Measurements from ENCODE around the gene XRRA1. TPM values are rescaled to one million over a fixed set of nuclear protein-coding genes. Genes with fewer than 3 reads are reported as not detected.

The XRRA1 gene
- total RNA-seq, 1 experiment from 2014 or later, result 11.9 TPM

DNA sequence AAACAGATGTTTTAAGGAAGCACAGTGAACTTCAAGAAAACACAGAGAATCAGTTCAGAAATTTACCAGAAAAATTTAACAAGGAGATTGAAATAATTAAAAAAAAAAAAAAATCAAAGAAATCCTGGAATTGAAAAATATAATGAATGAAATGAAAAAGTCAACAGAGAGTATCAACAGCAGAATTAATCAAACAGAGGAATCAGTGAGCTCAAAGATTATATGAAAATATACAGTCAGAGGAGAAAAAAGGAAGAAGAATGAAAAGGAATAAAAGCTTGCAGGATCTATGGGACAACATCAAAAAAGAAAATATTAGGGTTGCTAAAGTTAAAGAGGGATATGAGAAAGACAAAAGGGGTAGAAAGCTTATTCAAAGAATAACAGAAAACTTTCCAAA, 82.3 kb downstream of the XRRA1 start:
- TF ChIP-seq CTCF (IDR thresholded peaks at IDR 0.05; ENCODE audit: insufficient read depth in 1 of 2, low read depth in 1 of 2, low read length in 1 of 2, severe bottlenecking in 1 of 2, unreplicated experiment in 1 of 2), result no peak
- ChIA-PET CTCF (interaction anchor here (0.8 kb wide), 1 partner anchor 164 kb away, joined by 3 read pairs; no protein-coding TSS in a partner anchor), POLR2A (no interaction called here)
- Mint-ChIP-seq H3K4me3 (ENCODE audit: unreplicated experiment) (no peak overlapping the region), H3K9me3 (ENCODE audit: unreplicated experiment) (peaks cover 64% of the 10 kb centered on the region), H3K27me3 (ENCODE audit: insufficient read depth, unreplicated experiment) (no peaks in the 10 kb centered on the region), H3K4me1 (ENCODE audit: low read depth, unreplicated experiment) (no peaks in the 10 kb centered on the region), H3K27ac (ENCODE audit: unreplicated experiment) (no peak overlapping the region), H3K36me3 (ENCODE audit: insufficient read depth, unreplicated experiment) (peaks cover 62% of the 10 kb centered on the region)
- intact Hi-C loops (cut with micrococcal nuclease; ENCODE audit: unreplicated experiment), result no loop called here
- no TSS peak for BruUV-seq (replicated peaks)
- no peak for DNase-seq
- no peaks in the 10 kb centered on the region for H3K4me1 ChIP-seq
- peaks cover 5% of the 10 kb centered on the region for H3K36me3 ChIP-seq (ENCODE audit: control insufficient read depth, insufficient read depth, low read length)
- no peaks in the 10 kb centered on the region for H3K27me3 ChIP-seq (replicated peaks; ENCODE audit: control insufficient read depth, insufficient read depth, low read length)
- peaks cover 60% of the 10 kb centered on the region for H3K9me3 ChIP-seq
- no peak overlapping the region for H3K4me3 ChIP-seq (ENCODE audit: low read depth, low read length)

- Histone ChIP-seq H3K9me3 (peaks cover 48% of the 10 kb centered on the region), H3K36me3 (ENCODE audit: control insufficient read depth, insufficient read depth, low read length) (peaks cover 3% of the 10 kb centered on the region; the same call in 1 of the 2 replicates), H3K4me1 (no peaks in the 10 kb centered on the region), H3K4me3 (ENCODE audit: low read depth, low read length) (no peak overlapping the region), H3K27me3 (replicated peaks; ENCODE audit: control insufficient read depth, insufficient read depth, low read length) (no peaks in the 10 kb centered on the region)
- Mint-ChIP-seq H3K4me3 (ENCODE audit: unreplicated experiment) (no peak overlapping the region), H3K36me3 (ENCODE audit: insufficient read depth, unreplicated experiment) (peaks cover 72% of the 10 kb centered on the region), H3K27me3 (ENCODE audit: insufficient read depth, unreplicated experiment) (no peaks in the 10 kb centered on the region), H3K9me3 (ENCODE audit: unreplicated experiment) (peaks cover 43% of the 10 kb centered on the region), H3K4me1 (ENCODE audit: low read depth, unreplicated experiment) (no peaks in the 10 kb centered on the region), H3K27ac (ENCODE audit: unreplicated experiment) (no peak overlapping the region)
- ChIA-PET CTCF (no interaction called here), POLR2A (no interaction called here)
- no TSS peak for BruUV-seq (replicated peaks)
- no peak for TF ChIP-seq CTCF (IDR thresholded peaks at IDR 0.05; ENCODE audit: insufficient read depth in 1 of 2, low read depth in 1 of 2, low read length in 1 of 2, severe bottlenecking in 1 of 2, unreplicated experiment in 1 of 2)
- no peak for DNase-seq
- intact Hi-C loops (cut with micrococcal nuclease; ENCODE audit: unreplicated experiment), result no loop called here
Observed at GRCh38 chr11:74863410-74863809, 85.5 kb downstream of the XRRA1 start.

GRCh38 chr11:74860743-74861142, 88.1 kb downstream of the XRRA1 start:
- Mint-ChIP-seq H3K4me1 (ENCODE audit: low read depth, unreplicated experiment) (no peaks in the 10 kb centered on the region), H3K27ac (ENCODE audit: unreplicated experiment) (no peak overlapping the region), H3K36me3 (ENCODE audit: insufficient read depth, unreplicated experiment) (peaks cover 70% of the 10 kb centered on the region), H3K27me3 (ENCODE audit: insufficient read depth, unreplicated experiment) (no peaks in the 10 kb centered on the region), H3K4me3 (ENCODE audit: unreplicated experiment) (no peak overlapping the region), H3K9me3 (ENCODE audit: unreplicated experiment) (peaks cover 18% of the 10 kb centered on the region)
- Histone ChIP-seq H3K36me3 (ENCODE audit: control insufficient read depth, insufficient read depth, low read length) (peaks cover 3% of the 10 kb centered on the region; the same call in 1 of the 2 replicates), H3K4me1 (no peaks in the 10 kb centered on the region), H3K9me3 (peaks cover 28% of the 10 kb centered on the region), H3K4me3 (ENCODE audit: low read depth, low read length) (no peak overlapping the region), H3K27me3 (replicated peaks; ENCODE audit: control insufficient read depth, insufficient read depth, low read length) (no peaks in the 10 kb centered on the region)
- ChIA-PET CTCF (no interaction called here), POLR2A (no interaction called here)
- no peak for DNase-seq
- BruUV-seq (replicated peaks), result no TSS peak
- intact Hi-C loops (cut with micrococcal nuclease; ENCODE audit: unreplicated experiment), result no loop called here
- TF ChIP-seq CTCF (IDR thresholded peaks at IDR 0.05; ENCODE audit: insufficient read depth in 1 of 2, low read depth in 1 of 2, low read length in 1 of 2, severe bottlenecking in 1 of 2, unreplicated experiment in 1 of 2), result no peak
